AG04449 (cell line): ENCODE measurements around the gene RASSF4.

Source experiments
- CTCF ChIA-PET: fragments of 350-600 bp; formaldehyde crosslinking; extraction: SDS; loops from one replicate; lab custom pipeline; 2021; ENCODE audit warnings: antibody characterized with exemption; lab: Yijun Ruan, JAX
- POLR2A ChIA-PET: fragments of 400-600, 350-600 bp; formaldehyde crosslinking; extraction: SDS; loops from one replicate; lab custom pipeline; 2020; ENCODE audit warnings: antibody characterized with exemption, inconsistent platforms; lab: Yijun Ruan, JAX
- DNase-seq: peaks from one replicate; pipeline ENCODE4 v3.0.0-alpha.2; 2010; ENCODE audit warnings: low read depth, low spot score
- H3K4me3 ChIP-seq: 2 replicates; pipeline ENCODE4 v1.5.1; 2011; ENCODE audit warnings: low read depth, mild to moderate bottlenecking, control low read depth, low read length
- TF ChIP-seq, protein P1 (sequence below): IDR thresholded peaks from one replicate; pipeline ENCODE4 v1.5.1; 2011; ENCODE audit warnings: mild to moderate bottlenecking, moderate library complexity, low read length, control low read depth, inconsistent platforms; ENCODE audit not compliant: insufficient read depth; ENCODE audit errors: missing control alignments

Gene RASSF4

DNA sequence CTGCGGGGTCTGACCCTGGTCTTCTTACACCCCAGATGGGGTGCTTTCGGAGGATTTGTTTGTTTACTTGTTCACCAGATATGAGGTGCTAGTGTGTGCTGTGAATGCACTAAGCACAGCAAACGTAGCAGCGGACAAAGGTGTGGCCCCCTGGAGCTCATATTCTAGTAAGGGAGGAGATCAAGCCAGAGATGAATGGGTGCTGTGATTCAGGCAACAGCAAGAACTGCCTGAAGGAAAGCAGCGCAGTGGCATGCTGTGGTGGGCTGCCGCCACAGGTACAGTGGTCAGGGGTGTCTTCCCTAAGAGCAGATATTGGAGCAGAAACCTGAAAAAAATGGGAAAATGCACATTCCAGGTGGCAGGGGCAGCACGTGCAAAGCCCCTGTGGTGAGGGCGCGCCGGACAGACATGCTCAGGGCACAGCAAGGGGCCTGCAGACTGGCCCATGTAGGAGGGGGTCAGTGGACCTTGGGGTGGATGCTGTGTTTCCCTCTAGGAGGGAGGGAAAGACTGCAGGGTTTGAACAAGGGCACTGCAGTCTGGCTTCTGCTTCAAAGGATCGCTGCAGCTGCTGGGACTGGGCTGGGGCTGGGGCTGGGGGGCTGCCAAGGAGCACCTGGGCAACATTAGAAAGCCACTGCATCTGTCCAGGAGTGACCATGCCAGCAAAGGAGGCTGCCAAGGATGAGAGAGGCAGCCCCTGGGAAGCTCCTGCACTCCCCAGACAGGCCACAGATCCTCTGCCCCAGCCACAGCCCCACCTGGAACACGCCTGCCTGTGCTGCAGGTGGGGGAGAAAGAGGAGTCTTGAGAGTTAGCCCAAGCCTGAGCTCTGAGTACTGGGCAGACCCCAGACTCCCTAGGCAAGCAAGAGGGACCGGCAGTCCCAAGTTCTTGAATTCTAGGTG, 19.9 kb downstream of the RASSF4 start:
- DNase-seq: no peak
- ChIA-PET CTCF (interaction anchor here (0.8 to 4.4 kb wide), 12 partner anchors 8 to 117 kb away, joined by 3 to 51 read pairs (median 5); partner anchors contain the start of gene ZNF22), POLR2A (interaction anchor here (0.6 to 1.9 kb wide), 17 partner anchors 9 to 652 kb away, joined by 3 to 15 read pairs (median 6); partner anchors contain the start of gene RASSF4)
- H3K4me3 ChIP-seq: no peak overlapping the region
- TF ChIP-seq, protein P1, sequence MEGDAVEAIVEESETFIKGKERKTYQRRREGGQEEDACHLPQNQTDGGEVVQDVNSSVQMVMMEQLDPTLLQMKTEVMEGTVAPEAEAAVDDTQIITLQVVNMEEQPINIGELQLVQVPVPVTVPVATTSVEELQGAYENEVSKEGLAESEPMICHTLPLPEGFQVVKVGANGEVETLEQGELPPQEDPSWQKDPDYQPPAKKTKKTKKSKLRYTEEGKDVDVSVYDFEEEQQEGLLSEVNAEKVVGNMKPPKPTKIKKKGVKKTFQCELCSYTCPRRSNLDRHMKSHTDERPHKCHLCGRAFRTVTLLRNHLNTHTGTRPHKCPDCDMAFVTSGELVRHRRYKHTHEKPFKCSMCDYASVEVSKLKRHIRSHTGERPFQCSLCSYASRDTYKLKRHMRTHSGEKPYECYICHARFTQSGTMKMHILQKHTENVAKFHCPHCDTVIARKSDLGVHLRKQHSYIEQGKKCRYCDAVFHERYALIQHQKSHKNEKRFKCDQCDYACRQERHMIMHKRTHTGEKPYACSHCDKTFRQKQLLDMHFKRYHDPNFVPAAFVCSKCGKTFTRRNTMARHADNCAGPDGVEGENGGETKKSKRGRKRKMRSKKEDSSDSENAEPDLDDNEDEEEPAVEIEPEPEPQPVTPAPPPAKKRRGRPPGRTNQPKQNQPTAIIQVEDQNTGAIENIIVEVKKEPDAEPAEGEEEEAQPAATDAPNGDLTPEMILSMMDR: no peak

DNA sequence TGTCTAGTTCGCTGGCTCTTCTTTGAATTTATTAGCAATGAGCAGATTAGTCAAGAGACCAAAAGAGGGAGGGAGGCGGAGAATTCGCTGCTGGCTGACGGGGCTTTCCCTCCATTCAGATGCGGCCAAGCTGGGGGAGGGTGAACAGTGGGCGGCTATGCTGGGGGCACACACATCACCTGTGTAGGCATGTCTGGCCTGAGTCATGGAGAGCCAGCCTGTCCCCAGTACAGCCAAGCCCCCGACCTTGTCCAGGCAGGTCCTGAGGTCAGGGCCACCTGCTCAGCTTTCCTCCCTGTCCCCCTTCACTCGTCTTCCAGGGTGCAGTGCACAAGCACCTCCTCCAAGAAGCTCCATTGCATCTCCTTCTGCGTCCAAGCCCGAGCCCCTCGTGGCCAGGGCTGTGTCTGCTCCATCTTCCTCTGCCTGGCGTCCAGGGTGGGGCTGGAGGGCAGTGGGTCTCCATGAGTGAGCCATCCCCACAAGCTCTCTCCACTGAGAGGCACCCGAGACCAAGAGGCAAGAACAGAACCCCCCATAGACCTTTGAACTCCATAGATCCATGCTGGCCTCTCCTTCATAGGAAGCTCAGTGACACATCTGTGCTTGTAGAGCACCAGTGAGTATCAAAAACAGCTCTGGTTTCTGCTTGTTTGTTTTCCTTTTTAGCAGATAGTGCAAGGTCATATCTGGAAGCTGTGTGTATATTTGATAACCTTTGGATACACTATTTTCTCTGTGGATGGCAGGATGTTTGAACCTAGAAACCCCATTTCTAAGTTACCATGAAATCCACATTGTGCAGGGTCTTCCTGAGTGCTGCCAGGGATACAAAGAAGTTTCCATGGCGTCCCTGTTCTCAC, 20.9 kb downstream of the RASSF4 start:
- POLR2A ChIA-PET: interaction anchor here (0.7 to 2.3 kb wide), 3 partner anchors 8 to 34 kb away, joined by 3 to 9 read pairs (median 3); no protein-coding TSS in a partner anchor
- TF ChIP-seq, protein P1: no peak
- H3K4me3 ChIP-seq: no peak overlapping the region
- CTCF ChIA-PET: interaction anchor here (0.8 to 2.9 kb wide), 7 partner anchors 10 to 50 kb away, joined by 3 to 13 read pairs (median 4); no protein-coding TSS in a partner anchor
- DNase-seq: no peak

DNA sequence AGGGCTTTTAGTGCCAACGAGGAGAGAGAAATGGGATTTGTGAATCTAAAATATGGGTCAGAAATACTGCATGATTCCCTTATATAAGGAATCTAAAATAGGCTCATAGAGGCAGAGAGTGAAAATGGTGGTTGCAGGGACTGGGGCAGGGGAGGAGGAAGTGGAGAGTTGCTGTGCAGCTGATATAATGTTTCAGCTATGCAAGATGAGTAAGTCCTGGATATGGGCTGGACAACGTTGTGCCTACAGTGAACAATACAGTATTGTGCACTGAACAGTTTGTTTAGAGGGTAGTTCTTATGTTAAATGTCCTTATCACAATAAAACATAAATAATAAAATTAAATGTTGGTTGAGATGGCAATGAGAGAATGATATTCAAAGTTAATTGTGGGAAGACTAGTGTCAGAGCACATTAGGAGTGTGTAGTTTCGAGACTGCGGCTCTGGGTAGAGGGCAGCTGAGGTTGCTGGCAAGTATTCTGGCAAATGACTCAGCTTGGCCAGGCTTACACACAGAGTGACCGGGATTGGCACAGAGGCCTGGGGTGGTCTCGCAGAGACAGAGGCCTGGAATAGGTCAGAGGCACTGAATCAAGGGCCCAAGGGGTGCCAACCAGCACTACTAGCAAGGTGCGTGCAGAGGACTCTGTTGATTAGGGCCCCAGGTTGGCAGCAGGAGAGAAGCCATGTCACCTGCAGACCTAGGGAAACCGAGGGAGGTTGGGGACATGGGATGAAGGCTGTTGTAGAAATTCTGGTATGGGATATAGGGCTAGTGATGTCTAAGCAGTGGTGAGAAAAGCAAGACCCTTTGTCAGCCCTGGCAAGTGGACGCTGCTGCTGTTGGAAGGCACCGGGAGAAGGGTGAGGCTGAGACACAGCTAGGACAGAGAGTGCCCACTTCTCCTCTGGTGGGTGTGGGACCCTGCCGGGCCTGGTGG, 21.8 kb downstream of the RASSF4 start:
- TF ChIP-seq, protein P1: no peak
- DNase-seq: no peak
- CTCF ChIA-PET: interaction anchor here (1.2 to 2.9 kb wide), 5 partner anchors 10 to 49 kb away, joined by 3 to 13 read pairs (median 6); no protein-coding TSS in a partner anchor
- H3K4me3 ChIP-seq: no peak overlapping the region
- POLR2A ChIA-PET: interaction anchor here (0.7 to 2.3 kb wide), 3 partner anchors 9 to 35 kb away, joined by 3 to 9 read pairs (median 3); no protein-coding TSS in a partner anchor

DNA sequence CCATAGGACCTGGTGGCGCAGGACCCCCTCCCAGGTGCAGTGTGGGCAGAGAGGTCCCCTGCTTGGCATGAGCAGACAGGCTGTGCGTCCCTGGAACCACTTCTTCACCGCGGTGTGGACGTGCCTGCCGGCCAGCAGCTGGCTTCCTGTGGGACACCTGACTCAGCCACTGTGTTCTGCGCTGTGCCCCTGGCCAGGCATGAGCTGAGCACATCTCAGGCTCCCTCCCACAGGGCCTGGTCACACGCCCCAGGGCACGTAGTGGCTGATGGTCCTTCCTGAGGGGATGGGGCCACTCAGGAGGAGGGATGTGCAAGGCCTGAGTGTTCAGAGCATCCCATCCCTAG, 22.5 kb downstream of the RASSF4 start:
- ChIA-PET CTCF (interaction anchor here (1.4 to 2.9 kb wide), 3 partner anchors 9 to 50 kb away, joined by 5 to 13 read pairs (median 10); no protein-coding TSS in a partner anchor), POLR2A (interaction anchor here (2.3 kb wide), 1 partner anchor 19 kb away, joined by 9 read pairs; no protein-coding TSS in a partner anchor)
- no peak overlapping the region for H3K4me3 ChIP-seq
- no peak for DNase-seq
- TF ChIP-seq, protein P1: no peak

DNA sequence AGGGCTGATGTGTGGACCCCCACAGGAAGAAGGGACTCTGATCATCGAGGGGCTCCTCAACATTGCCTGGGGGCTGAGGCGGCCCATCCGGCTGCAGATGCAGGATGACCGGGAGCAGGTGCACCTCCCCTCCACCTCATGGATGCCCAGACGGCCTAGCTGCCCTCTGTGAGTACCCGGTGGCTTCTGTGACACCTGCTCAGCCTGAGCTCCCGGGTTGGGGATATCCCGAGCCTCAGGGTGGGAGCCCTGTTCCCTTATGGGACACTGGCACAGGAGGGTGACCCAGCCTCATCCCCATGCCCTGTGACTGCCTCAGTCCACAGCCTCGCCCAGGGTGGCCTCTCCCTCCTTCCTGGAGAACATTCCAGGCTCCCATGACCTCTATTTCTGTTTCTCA, 22.9 kb downstream of the RASSF4 start:
- DNase-seq: no peak
- ChIA-PET POLR2A (interaction anchor here (2.3 kb wide), 1 partner anchor 19 kb away, joined by 9 read pairs; no protein-coding TSS in a partner anchor), CTCF (interaction anchor here (1.4 to 2.9 kb wide), 2 partner anchors 11 to 50 kb away, joined by 5 to 13 read pairs; no protein-coding TSS in a partner anchor)
- TF ChIP-seq, protein P1: no peak
- H3K4me3 ChIP-seq: no peak overlapping the region
